CD4-positive, alpha-beta T cell treated with Interleukin-1 beta for 1 hour (primary cell): ENCODE data around the gene GK2.

Experiments
- DNase-seq, 2 donors: peaks; one replicate each; pipeline ENCODE4 v3.0.0-alpha.2; 2020 to 2022

Gene GK2

DNA sequence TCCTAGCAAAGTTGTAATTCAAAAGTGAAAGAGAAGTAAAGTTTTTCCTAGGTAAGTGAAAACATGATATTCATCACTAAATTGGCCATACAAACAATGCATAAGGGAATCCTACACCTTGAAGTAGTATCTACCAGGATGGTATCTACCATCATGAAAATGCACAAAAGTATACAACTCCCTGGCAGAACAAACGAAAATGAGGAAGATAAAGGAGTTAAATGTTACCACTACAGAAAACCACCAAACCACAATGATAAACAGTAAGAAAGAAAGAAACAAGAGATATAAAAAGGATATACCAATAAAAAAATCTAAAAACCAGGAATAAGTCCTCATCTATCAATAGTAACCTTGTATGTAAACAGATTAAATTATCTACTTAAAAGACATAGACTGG, 26.9 kb downstream of the GK2 start:
- no peak for DNase-seq

DNA sequence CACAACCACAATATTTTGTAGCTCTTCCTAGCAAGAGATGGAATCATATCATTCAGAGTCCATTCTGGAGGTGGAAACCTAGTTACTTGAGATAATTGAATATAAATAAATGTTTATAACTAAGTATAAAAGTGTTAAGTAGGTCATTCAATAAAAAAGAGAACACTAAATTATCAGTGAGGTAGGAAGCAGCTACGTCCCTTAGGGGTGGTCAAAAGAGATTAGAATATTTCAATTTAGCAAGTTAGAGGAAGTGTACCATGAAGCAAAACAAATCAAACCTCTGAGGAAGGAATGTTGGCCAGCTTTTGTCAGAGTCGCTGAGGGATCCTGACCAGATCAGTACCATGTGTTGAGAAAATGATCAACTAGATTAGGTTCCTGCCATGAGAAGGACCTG, 38.0 kb downstream of the GK2 start:
- no peak for DNase-seq

DNA sequence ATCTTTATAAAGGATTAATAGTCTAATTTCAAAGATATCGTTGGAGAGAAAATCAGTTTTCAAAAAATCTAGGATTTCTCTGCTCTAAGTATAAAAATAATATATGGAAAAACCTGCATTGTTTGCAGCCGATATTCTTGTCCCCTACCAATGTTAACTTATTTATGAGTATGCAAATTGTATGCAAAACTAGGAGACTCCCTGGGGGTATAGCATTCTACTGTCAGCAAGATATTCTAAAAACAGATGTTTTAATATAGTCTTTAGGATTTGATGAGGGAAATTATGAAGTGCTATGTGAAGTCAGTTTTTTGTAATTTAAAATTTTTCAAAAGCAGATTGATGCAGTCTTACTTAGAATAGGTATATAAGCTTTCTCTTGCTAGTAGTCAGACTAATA, 40.9 kb downstream of the GK2 start:
- no peak for DNase-seq

DNA sequence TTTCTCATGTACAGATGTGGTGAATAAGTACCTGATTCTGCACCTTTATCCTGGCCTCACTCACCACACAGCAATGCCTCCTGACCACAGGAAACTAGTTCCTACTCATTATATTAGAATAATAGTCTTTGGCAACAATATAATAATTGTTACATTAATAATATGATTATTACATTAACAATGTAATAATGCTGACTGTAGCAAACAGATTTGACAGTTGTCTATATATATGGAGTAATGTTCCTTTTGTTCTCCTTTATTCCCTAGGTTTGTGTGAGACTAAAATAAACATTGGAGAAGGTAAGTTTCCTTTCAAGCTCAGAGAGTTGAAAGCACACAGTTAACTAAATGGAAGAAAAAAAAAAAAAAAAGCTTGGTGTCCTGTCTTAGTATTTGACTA, 41.6 kb downstream of the GK2 start:
- DNase-seq: no peak

DNA sequence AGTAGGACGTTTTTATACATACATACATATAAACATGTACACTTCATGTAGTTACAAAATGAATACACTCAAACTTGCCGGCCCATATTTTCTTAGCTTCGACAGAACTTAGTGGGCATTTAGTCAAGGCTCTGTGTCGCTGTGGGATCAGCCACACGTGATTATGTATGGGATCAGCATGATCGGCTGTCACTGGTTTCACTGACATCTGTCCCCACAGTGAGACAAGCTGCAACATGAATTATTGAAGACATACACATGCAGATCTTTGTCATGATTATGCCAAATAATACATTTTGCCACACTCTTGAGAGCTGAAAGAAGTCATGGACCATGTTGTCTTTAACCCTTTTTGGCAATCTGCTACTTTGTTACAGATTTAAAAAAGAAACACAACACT, 44.0 kb downstream of the GK2 start:
- DNase-seq: no peak

DNA sequence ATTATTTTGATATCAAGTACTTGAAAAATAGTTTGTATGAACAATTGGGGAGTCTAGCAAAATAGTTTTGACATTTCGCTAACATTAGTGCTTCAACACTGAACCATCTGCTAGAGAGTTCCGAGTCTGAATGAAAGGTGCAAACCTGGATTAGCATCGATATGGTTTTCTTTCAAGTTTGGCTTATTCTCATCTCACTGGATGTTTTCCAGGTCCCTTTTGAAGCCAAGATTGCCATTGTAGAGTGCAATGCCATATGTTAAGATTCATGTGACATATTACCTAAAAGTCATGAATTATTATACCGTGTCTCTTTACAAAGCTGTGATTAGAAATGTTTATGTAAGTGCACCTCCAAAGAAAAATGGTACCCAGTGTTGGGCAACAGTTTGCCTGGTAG, 45.4 kb downstream of the GK2 start:
- no peak for DNase-seq

DNA sequence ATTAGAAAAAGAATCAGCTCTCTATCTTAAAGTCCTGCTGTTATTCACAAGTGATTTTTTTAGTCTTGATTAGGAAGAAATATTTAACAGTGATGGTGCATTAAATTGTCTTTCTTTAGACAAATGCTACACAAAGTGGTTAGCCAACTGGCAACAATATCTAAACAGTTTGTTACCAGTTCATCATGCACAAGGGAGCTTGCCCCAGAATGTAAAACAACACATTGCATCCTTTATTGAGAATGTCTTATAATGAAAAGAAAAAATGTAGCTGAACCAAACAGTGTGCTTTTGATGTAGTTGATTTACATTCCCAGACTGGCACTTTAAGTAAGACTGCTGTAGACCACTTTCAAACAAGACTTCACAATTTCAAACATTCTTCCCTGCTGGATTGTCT, 48.0 kb downstream of the GK2 start:
- no peak for DNase-seq

DNA sequence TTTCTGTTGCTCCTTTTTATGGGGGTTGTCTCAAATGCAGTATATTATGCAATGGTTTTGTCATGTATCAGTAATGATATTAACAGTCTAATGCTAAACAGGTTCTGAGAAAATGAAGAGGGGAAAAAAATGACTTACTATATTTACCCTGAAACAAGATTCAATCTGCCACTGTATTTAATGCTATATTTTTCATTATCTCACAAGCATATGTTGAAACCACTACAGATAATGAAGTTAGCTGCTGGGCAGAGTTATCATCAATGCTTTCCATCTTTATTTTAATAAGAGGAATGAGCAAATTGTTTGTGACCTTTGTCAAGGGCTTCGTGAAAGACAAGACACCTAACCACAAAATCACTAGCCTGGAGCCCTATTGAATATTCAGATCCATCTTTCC, 49.6 kb downstream of the GK2 start:
- DNase-seq: no peak

DNA sequence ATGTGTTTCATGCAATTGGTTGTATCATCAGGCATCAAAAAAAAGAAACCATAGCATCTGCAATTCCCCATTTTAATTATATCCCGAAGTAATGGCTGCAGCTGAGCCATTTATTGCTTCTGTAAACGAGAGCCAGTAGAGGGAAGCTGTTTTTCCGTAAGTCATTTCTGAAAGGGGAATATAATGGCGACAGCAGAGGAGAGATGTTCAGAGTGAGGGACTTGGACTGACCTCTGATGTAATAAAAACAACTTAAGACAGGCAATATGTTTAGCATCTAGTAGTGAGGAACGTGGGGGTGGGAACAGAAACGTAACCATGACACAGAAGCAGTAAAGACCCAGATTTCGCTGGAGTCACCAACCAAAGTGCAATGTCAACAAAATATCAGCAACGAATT, 50.7 kb downstream of the GK2 start:
- no peak for DNase-seq
